Ovary (tissue), 3 donors: ENCODE data around the gene MYMX.

Experiments used
- CTCF ChIP-seq, 3 donors: fragments of 450-650 bp in 2 of 3; fragments of 200-600 bp in 1 of 3; IDR thresholded peaks; one replicate each; pipeline versions ENCODE4 v1.5.1 to v1.8.0; 2016 to 2022; ENCODE audit warnings: antibody characterized with exemption in 3 of 3, mild to moderate bottlenecking in 1 of 3
- EP300 ChIP-seq: sonication (generic); formaldehyde crosslinking; IDR thresholded peaks from one replicate; pipeline ENCODE4 v1.6.1; 2017; ENCODE audit warnings: antibody characterized with exemption
- POLR2A ChIP-seq: fragments of 450-650 bp; IDR thresholded peaks from one replicate; pipeline ENCODE4 v1.6.1; 2017; ENCODE audit warnings: antibody characterized with exemption, mild to moderate bottlenecking, moderate library complexity
- donor health status: DM: no; HTN: no; CAD: no.

GRCh38 chr6:44176130-44176761, 40.5 kb upstream of the MYMX start:
- TF ChIP-seq CTCF (IDR thresholded peaks at IDR 0.05) = no peak
- no peak for TF ChIP-seq POLR2A
- no peak for TF ChIP-seq EP300
